ENCODE results near the gene AQP12A. TPM values are rescaled to one million over a fixed set of nuclear protein-coding genes. Genes with fewer than 3 reads are reported as not detected.
"Not testable (repeated sequence)": the region's sequence is repeated elsewhere in the genome, so short reads cannot be mapped to it uniquely, and the experiment has no call there.

Gene AQP12A
- polyA plus RNA-seq, 1 of the 3 experiments (the other 2 are of a cell fraction): not detected

DNA sequence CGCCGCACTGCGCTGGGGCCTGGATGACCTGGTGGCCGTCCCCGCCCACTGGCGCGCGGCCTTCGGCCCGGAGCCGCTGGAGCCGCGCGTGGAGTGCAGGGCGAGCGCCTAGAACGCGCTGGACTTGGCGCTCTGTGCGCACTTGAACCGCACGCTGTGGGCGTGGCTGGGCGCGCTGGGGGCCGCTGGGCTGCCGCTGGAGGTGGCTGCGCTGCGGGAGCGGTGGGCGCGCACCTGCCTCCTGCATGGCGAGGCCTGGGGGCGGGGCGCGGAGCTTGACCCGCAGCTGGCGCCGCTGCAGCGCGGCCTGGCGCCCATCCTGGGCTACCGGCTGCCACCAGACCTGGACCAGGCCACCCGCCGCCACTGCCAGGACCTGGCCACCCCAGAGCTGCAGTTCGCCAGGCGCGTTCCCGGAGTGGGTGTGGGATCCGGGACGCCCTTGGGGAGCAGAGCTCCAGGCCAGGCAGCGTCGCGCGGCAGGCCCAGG, 18.9 kb upstream of the AQP12A start (continued):
- TF ChIP-seq FOXM1 (IDR thresholded peaks at IDR 0.05; ENCODE audit: low read depth) (no peak), TEAD4 (IDR thresholded peaks at IDR 0.05; ENCODE audit: borderline replicate concordance, insufficient read depth) (no peak)

DNA sequence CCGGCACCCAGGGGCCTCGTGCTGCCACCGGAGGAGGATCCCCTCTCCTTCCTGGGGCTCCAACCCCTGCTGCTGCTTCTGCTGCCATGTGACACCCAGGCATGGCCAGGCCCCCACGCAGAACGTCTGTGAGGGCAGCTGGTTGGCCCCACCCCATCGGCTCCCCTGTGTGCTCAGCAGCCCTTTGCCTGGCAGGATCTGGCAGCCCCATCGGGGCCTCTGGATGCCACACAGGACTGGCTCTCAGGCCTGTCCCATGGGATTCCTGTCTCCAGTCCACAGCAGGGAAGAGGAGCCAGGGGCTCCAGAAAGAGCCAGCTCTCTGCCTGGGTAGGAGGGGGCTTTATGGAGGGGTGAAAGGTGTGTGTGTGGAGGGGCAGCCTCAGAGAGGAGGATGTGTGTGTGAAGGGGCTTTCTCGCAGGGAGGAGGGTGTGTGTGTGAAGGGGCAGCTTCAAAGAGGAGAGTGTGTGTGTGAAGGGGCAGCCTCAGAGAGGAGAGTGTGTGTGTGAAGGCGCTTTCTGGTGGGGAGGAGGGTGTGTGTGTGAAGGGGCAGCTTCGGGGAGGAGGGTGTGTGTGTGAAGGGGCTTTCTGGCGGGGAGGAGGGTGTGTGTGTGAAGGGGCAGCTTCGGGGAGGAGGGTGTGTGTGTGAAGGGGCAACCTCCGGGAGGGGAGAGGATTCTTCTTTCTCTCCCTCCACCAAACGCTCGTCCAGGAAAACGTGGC, 17.0 kb upstream of the AQP12A start:
- H3K27ac ChIP-seq (ENCODE audit: low read depth in 2 of 2, low read length in 1 of 2); H3K36me3 ChIP-seq (replicated peaks in 1 of 2; ENCODE audit: control insufficient read depth in 1 of 2, insufficient read depth in 2 of 2, low read length in 1 of 2); H2AFZ ChIP-seq (ENCODE audit: low read depth); DNase-seq; POLR2A ChIA-PET; H3K27me3 ChIP-seq (ENCODE audit: insufficient read depth); H3K4me3 ChIP-seq (ENCODE audit: low read depth in 2 of 2, low read length in 1 of 2); H3K79me2 ChIP-seq (ENCODE audit: insufficient read depth); H3K4me2 ChIP-seq; H3K9me2 ChIP-seq; H3K9me3 ChIP-seq; H3K9ac ChIP-seq; H3F3A ChIP-seq (replicated peaks; ENCODE audit: insufficient read depth); H4K20me1 ChIP-seq (ENCODE audit: insufficient read depth); H3K4me1 ChIP-seq (ENCODE audit: control insufficient read depth in 1 of 2, insufficient read depth in 2 of 2, low read depth in 1 of 2, low read length in 1 of 2): not testable (repeated sequence)
- WGBS (ENCODE audit: low lambda C conversion rate): 35% methylated on average over 9 of the region's 16 CpGs
- CTCF ChIA-PET: interaction anchor here (1.8 kb wide), 1 partner anchor 166 kb away, joined by 7 read pairs; no protein-coding TSS in a partner anchor

DNA sequence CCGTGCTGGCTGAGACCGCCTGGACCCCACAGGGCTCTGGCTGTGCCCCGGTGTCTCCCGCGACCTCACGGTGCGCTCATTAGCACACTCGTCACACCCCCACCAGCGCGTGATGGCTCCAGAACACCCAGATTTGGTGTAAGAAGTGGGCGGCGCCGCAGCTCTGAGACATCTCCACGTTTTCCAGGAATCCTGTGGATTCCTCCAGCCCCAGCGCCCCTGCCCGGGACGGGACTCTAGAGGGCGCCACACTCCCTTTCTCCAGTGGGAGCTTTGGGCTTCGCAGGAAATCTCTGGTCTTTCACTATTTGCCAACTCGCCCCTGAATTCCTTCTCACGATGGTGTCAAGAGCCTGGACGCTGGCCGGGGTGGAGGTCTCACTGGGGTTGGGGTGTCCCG, 16.3 kb upstream of the AQP12A start:
- H3K9ac ChIP-seq; H3K36me3 ChIP-seq (replicated peaks in 1 of 2; ENCODE audit: control insufficient read depth in 1 of 2, insufficient read depth in 2 of 2, low read length in 1 of 2); H3K79me2 ChIP-seq (ENCODE audit: insufficient read depth); H3K9me3 ChIP-seq; H4K20me1 ChIP-seq (ENCODE audit: insufficient read depth); H2AFZ ChIP-seq (ENCODE audit: low read depth); POLR2A ChIA-PET; H3K4me3 ChIP-seq (ENCODE audit: low read depth in 2 of 2, low read length in 1 of 2); H3K4me2 ChIP-seq; H3K27ac ChIP-seq (ENCODE audit: low read depth in 2 of 2, low read length in 1 of 2); H3K9me2 ChIP-seq; H3K4me1 ChIP-seq (ENCODE audit: control insufficient read depth in 1 of 2, insufficient read depth in 2 of 2, low read depth in 1 of 2, low read length in 1 of 2); H3K27me3 ChIP-seq (ENCODE audit: insufficient read depth); DNase-seq; H3F3A ChIP-seq (replicated peaks; ENCODE audit: insufficient read depth): not testable (repeated sequence)
- CTCF ChIA-PET: interaction anchor here (1.8 kb wide), 1 partner anchor 165 kb away, joined by 7 read pairs; no protein-coding TSS in a partner anchor
- WGBS (ENCODE audit: low lambda C conversion rate): no CpG with 5 or more reads among the region's 24 CpGs

DNA sequence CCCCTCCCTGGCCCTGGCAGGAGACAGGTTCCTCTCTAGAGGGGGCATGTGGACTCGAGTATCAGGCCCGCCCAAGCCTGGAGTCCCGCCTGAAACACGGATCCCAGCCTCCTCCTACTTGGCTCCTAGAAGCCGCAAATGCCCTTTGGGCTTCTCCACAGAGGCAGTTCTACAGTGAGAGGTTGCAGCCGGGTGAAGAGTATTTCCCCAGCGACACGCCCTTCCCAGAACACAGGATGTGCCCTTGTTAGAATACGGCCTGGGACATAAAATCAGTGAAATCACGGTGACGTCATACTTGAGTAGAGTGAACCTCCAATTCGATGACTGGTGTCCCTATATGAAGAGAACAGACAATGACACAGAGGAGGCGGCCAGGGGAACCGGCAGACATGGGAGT, 13.6 kb upstream of the AQP12A start:
- H3K4me3 ChIP-seq (ENCODE audit: low read depth in 2 of 2, low read length in 1 of 2); H3K27ac ChIP-seq (ENCODE audit: low read depth in 2 of 2, low read length in 1 of 2); H3K27me3 ChIP-seq (ENCODE audit: insufficient read depth); H2AFZ ChIP-seq (ENCODE audit: low read depth); DNase-seq; H3K9me3 ChIP-seq; H3K4me1 ChIP-seq (ENCODE audit: control insufficient read depth in 1 of 2, insufficient read depth in 2 of 2, low read depth in 1 of 2, low read length in 1 of 2); H3K9ac ChIP-seq; H3K9me2 ChIP-seq; H3K79me2 ChIP-seq (ENCODE audit: insufficient read depth); H3F3A ChIP-seq (replicated peaks; ENCODE audit: insufficient read depth); H4K20me1 ChIP-seq (ENCODE audit: insufficient read depth); CTCF ChIA-PET; POLR2A ChIA-PET; H3K4me2 ChIP-seq; H3K36me3 ChIP-seq (replicated peaks in 1 of 2; ENCODE audit: control insufficient read depth in 1 of 2, insufficient read depth in 2 of 2, low read length in 1 of 2): not testable (repeated sequence)
- 40% methylated on average over 3 of the region's 14 CpGs for WGBS (ENCODE audit: low lambda C conversion rate)

DNA sequence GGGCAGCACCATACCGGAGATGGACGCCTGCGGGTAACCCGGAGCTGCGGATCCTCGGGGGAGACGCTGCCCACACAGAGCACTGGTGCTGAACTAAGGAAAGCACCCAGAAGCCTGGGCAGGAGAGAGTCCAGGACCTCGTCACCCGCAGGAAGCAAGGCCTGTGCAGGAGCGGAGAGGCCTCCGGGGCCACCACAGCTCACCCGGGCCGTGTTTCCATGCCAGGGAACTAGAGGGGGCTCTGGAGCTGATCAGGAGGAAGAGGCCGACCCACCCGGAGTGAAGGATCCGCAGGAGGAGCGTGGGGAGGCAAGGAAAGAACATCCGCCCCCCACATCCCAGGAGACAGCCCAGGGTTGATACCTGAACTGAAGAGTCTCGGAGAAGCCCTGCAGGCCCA, 12.8 kb upstream of the AQP12A start:
- H3K4me2 ChIP-seq; H3K9me2 ChIP-seq; H3K9me3 ChIP-seq; H3K9ac ChIP-seq; H3K4me1 ChIP-seq (ENCODE audit: control insufficient read depth in 1 of 2, insufficient read depth in 2 of 2, low read depth in 1 of 2, low read length in 1 of 2); H3K79me2 ChIP-seq (ENCODE audit: insufficient read depth); H4K20me1 ChIP-seq (ENCODE audit: insufficient read depth); H3K4me3 ChIP-seq (ENCODE audit: low read depth in 2 of 2, low read length in 1 of 2); H3K27ac ChIP-seq (ENCODE audit: low read depth in 2 of 2, low read length in 1 of 2); H3F3A ChIP-seq (replicated peaks; ENCODE audit: insufficient read depth); DNase-seq; H3K36me3 ChIP-seq (replicated peaks in 1 of 2; ENCODE audit: control insufficient read depth in 1 of 2, insufficient read depth in 2 of 2, low read length in 1 of 2); POLR2A ChIA-PET; H3K27me3 ChIP-seq (ENCODE audit: insufficient read depth); CTCF ChIA-PET; H2AFZ ChIP-seq (ENCODE audit: low read depth): not testable (repeated sequence)
- WGBS (ENCODE audit: low lambda C conversion rate): no CpG with 5 or more reads among the region's 19 CpGs

DNA sequence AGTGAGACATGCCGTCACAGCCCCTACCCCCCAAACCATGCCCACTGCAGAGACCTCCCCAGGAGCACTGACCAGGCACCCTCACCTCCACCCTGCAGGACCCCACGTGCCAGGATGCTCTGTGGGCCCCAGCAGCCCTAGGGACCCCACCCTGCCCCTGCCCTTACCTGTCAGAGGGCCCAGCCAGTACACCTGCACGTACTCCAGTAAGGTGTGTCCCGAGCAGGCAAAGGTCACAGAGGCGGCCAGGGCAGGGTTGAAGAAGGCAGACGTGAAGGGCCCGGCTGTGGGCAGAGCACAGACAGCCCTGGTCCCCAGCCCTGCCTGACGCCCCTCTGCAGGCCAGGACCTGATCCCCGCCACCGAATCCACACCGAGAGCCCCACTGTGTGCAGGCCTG, 11.5 kb upstream of the AQP12A start:
- H3K4me3 ChIP-seq (ENCODE audit: low read depth in 2 of 2, low read length in 1 of 2); H3K4me2 ChIP-seq; H3F3A ChIP-seq (replicated peaks; ENCODE audit: insufficient read depth); H3K9me2 ChIP-seq; H3K79me2 ChIP-seq (ENCODE audit: insufficient read depth); H4K20me1 ChIP-seq (ENCODE audit: insufficient read depth); H3K36me3 ChIP-seq (replicated peaks in 1 of 2; ENCODE audit: control insufficient read depth in 1 of 2, insufficient read depth in 2 of 2, low read length in 1 of 2); DNase-seq; CTCF ChIA-PET; POLR2A ChIA-PET; H3K4me1 ChIP-seq (ENCODE audit: control insufficient read depth in 1 of 2, insufficient read depth in 2 of 2, low read depth in 1 of 2, low read length in 1 of 2); H3K27ac ChIP-seq (ENCODE audit: low read depth in 2 of 2, low read length in 1 of 2); H2AFZ ChIP-seq (ENCODE audit: low read depth); H3K9ac ChIP-seq; H3K9me3 ChIP-seq; H3K27me3 ChIP-seq (ENCODE audit: insufficient read depth): not testable (repeated sequence)
- WGBS (ENCODE audit: low lambda C conversion rate): 0% methylated on average over 1 of the region's 11 CpGs

Data from SK-N-SH (cell line).